GM19463 (cell line): Measurements from ENCODE around the gene NOM1.

Source experiments
- ATAC-seq: cut with Tn5 transposase; IDR thresholded peaks from one replicate; pipeline ENCODE4 v1.9.1; 2021; ENCODE audit warnings: mild to moderate bottlenecking, moderate library complexity; ENCODE audit not compliant: unreplicated experiment

Gene NOM1

DNA sequence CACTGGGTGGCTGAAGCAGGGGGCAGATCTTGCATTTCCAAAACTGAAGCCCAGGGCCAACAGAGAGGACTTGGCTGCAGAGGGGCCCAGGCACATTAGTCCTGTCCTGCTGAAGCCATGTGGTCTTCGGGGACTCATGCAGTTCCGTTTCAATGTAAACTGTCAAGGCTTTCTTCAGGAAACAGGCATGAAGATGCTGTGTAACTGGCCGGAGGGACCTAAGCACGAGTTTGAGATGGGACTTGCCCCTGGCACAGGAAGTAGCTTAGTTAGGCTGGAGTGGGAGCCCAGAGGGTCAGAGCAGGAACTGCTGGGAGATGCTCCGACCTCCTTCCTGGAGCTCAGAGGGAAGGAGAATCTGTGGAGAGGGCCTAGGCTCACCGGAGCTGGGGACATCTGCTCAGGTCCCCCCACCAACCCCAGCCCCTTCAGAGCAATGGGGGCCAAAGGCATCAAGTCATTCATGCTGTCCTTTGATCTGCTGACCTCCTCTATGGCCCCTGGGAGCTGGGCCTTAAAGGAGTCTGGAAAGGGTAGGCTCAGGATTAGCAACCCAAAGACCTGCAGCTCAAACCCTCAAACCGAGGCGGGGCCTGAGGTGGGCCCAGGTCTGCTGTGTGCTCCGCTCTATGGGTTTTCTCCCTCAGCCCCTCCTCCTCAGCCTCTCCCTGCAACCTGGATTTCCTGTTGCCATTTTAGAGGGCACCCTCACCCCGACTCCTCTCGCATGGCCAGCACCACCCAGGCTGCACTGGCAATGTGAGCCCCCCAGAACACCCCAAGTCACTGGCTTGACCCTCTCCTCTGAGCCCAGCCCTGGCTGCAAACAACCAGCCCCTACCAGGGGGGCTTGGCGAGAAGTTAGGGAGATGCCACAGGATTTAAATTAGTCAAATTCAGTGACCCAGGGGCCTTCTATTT, 65.4 kb downstream of the NOM1 start:
- ATAC-seq, result no peak

DNA sequence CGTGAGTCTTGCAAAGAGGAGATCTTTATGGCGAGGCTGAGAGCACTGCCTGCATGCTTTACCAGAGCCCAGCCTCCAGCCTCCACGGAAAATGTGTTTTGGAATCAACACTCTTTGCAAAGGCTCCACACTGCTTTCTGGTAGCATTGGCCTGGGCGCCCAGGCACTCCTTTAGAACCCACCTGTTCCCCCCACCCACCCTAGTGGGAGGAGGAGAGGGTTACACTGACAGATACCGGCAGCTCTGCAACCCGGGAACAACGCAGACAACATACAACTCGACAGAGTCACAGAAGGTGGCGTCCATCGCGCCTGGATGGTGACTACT, 66.5 kb downstream of the NOM1 start:
- ATAC-seq, result peak; percentile 2

DNA sequence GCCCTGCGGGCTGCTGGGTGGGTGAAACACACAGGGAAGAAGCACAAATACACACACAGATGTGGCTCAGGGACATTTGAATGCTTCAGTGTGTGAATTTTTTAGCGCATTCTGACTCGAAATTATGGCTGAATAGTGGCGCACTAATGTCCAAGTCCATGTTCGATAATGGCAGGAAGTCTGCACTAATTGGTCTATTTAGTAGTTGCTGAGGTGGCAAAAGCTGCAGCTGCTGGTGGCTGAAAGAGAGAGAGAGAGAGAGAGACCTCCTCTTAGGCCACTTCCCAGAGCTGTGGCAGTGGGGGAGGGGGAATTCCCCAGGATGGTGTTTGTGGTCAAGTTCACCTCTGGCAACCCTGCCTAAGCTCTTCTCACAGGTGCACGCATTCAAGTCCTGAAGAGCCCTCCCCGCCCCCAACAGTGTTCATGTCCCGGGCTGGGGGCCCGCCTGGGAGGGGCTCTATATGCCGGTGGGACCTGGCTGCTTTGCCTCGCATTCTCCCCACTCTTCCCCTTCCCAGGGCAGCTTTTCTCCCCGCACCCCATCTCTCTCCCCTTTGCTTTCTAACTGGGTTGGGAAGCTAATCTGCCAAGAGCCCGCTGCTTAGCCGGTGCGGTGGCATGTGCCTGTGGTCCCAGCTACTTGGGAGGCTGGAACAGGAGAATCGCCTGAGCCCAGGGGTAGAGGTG, 67.0 kb downstream of the NOM1 start:
- ATAC-seq, result peak; percentile 50

DNA sequence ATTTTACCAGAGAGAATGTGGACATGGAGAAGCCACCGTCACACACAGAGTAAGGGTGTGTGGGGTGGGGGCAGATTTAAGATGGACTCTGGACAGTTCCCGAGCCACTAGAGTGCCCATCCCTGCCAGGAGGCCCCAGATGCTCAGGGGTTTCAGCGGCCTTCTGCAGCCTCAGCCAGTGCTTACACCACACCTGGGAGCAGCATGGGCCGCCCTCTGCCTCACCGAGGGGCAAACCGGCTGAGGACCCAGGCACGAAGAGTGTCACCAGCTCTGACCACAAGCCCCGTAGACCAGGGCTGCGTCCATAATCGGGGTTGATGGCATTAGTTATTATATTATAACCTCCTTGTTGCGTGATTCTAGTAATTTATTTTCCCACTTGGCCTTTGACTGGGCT, 67.6 kb downstream of the NOM1 start:
- no peak for ATAC-seq

DNA sequence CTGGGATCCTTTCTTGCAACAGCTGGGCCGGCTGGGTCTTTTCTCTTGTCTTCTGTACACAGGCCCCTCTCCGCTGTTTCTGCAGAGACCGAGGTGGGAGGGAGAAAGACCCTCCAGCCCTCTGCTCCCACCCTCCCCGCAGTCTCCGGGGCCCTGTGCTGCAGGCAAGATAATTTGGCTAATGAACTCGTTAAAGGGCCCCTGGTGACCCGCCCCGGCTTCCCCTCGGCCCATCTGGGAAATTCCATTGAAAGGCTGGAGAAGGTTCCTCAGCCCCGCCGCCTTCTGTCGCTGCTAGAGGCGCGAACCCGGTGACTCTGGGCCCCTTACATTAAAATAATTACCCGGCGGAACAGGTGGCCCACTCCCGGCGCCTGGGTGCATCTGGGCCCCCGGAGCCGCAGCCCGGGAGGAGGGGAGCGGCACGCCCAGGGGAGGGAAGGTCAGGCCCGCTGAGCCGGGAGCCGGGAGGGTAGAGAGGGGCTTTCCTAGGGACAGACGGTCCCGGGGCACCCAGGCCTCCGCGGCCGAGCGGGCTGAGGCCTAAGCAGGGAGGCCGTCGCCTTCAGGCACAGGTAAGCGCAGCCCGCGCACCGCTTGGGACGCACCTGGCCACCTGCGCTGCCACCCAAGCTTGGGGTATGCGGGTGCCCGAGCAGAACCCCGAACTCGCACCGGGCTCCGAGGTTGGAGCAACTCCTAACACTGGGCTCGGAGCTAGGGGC, 68.3 kb downstream of the NOM1 start:
- no peak for ATAC-seq

DNA sequence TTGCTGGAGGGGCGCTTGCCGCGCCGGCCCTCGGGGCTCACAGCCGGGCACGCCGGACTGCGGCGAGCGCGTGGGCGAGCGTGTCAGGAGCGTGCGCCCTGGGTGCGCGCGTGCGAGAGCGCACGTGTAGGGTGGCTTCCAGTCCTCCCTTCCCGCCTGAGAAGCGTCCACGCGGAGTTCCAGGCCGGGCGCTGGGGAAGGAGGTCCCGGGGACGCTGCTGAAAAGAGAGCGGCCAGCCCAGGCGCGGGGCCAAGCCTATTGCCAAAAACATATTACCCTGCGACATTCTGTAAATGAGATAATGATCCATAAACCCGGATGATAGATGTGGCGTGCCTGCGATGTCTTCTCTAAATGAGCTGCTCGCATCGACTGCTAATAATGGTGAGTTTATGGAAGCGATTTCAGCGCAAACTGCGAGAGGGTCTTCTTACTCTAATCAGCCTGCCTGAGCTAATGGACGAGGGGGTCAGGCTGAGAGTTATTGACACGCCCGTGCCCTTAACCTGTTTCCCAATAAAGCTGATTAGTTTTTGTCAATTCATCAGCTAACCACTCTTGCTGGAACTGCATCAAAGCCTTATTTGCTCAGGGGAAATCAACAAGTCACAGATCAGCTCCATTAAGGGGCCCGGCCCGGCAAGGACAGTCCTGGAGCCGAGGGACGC, 69.0 kb downstream of the NOM1 start:
- no peak for ATAC-seq

DNA sequence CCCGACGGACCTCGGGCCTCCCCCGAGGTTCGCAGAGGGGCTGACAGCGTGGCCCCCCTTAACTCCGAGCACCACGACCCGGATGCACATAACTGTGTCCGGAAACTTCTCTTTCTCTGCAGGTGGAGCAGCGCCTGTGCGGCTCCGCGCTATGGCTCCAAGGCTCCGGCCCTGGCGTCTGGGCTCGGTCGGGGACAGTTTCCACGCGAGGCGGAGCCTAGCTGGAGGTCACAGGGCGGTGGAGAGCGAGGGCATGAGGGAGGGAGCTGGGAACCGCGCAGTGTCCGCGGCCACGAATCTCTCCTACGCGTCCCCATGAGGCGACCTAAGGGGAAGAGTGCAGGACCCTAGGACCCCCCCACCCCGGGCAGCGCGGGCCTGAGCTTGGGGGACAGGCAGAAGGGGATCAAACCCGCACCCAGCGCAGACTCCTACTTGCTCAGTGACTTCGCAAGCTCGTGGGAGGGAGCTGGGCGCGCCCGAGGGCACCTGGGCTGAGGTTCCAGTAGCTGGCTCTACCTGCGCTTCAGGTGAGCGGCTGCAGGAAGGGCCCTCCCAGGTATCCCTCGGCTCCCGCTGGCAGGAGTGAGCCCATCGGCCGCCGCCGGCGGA, 69.6 kb downstream of the NOM1 start:
- no peak for ATAC-seq

DNA sequence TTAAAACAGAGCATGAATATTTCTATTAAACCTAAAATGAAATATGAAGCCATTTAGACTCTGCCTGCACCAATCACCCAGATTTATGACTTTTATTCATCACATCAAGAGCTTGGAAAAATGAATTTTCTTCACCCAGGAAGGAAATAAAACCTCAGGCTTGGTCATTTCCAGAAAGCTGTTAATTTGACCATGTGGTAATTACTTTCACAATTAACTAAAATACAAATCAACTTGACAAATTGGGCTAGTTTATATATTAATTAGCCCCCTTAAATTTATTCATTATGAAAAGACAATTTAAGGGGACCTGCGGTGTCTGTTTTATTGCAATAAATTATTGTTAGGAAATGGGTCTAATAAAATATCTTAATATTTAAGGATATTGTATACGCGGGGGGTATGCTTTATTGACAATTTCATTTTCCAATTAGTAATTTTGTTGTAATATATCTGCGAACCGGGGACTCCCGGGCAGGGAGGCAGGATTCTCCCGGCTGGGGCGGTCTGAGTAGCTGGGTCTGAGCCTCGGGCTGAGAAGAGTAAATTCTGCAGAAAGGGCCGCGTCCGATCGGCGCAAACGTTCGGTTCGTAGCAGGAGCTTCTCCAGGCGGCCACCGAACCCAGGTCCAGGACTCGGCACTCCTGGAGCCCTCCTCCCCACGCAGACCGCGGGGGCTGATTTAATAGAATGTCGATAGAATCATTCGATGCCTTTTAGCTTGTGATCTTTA, 70.4 kb downstream of the NOM1 start:
- no peak for ATAC-seq

DNA sequence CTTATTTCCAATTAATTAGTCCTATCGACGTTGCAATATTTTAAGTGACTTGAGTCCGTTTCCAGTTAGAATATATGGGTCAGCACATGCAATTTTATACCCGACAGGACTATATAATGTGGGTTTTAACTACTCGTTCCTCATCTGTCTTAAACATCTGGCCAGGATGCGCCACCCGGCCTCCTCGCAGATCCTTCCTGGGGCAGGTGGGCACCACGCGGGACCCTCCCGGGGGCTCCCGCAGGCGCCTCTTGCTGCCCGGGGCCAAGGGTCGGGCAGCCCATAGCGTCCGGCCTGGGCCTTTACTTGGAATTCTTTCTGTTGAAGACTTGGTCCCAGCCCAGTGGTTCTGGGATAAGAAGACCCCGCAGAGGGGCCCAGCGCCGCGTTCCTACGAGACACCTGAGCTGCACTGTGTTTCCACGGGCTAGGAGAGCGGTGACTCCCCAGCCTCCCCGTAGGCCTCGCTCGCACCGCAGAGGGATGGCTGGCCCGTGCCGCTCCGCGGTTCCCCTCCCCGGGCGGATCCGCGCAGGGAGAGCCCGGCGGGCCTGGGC, 71.1 kb downstream of the NOM1 start:
- ATAC-seq, result no peak

DNA sequence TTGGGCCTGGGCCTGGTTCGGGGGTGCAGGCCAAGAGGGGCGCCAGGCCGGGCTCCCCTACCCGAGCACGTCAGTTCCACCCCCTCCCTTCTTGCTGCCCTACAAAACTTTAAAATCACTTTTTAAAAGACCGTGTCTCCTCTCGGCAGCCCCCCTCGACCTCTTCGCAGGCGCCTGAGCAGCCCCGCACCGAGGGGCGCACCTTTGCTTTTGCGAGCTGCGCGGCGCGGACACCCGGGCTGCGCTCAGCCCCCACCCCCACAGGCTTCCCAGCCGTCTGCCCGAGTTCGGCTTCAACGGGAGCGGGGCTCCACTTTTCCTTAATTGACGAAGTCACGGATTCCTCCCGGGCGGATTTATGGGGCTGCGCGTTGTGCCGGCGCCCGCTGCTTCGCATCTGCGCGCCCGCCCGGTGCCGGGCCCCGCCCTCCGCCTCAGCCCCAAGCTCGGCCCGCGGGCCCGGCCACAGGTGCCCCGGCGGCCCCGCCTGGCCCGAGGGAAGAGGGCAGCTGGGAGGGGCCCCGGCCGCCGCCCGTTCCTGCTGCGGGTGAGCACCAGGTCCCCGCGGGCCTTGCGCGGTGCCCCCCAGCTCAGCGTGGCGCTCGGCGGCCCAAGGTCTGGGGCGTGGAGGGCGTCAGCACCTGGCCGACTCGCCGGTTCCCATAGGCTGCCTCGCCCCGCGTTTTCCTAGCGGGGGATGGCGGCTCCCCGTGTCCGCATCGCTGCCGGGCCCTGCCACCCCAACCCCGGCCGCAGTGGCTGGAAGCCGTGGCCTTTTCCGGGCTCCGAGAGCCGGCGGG, 71.8 kb downstream of the NOM1 start:
- no peak for ATAC-seq

DNA sequence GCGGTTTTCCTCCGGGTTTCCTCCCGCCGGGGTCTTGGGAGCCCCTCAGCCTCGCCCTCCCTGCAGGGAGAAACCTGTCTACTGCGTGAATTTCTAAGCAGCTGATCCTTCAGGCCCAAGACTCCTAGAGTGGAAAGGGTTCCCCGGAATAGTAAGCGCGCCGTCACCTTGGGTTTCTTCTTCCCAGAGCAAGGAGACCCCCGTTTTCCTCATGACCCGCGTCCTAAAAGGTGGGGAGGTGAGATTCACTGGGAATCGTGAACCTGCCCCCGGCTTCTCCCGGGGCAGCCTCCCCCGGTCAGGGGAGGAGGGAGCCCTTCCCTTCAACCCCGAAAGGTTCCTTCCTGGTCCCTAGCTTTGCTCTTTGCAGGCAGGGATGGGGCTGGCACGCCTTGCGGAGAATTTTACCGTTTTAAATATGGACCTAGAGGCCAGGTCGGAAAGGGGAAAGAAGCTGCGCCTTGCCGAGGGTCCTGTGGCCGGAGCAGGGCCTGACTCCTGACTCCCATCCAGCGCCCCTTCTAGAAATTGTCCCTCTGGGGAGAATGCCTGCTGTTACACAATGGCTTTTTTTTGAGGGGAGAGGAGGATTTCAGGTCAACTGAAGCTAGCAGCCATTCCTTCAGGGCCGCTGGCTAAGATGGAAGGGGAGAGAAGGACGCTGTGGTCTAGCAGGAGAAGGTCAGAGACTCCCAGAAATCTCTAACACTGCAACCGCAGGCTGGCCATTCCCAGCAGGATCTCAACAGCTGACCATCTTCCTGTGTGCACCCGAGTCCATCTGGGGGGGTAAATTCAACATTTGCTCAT, 72.6 kb downstream of the NOM1 start:
- no peak for ATAC-seq
